Stomach smooth muscle (tissue), 2 donors: Measurements from ENCODE around the gene SLC9A4.

Experiments
- H3K27ac ChIP-seq: one replicate; pipeline ENCODE4 v1.7.0; 2013; ENCODE audit warnings: mild to moderate bottlenecking, low read length, inconsistent platforms
- H3K27me3 ChIP-seq, 2 donors: one replicate each; pipeline ENCODE4 v1.7.0; 2013; ENCODE audit warnings: low read length in 2 of 2; ENCODE audit not compliant: insufficient read depth in 2 of 2, control insufficient read depth in 1 of 2
- H3K36me3 ChIP-seq, 2 donors: one replicate each; pipeline ENCODE4 v1.7.0; 2013; ENCODE audit warnings: low read length in 2 of 2; ENCODE audit not compliant: control insufficient read depth in 2 of 2, insufficient read depth in 2 of 2
- H3K4me1 ChIP-seq: one replicate; pipeline ENCODE4 v1.7.0; 2013; ENCODE audit warnings: low read length; ENCODE audit not compliant: control insufficient read depth, insufficient read depth
- H3K4me3 ChIP-seq, 2 donors: one replicate each; pipeline ENCODE4 v1.7.0; 2013; ENCODE audit warnings: low read length in 2 of 2
- H3K9ac ChIP-seq, 2 donors: one replicate each; pipeline ENCODE4 v1.7.0; 2013; ENCODE audit warnings: low read length in 2 of 2, mild to moderate bottlenecking in 1 of 2
- H3K9me3 ChIP-seq, 2 donors: one replicate each; pipeline ENCODE4 v1.7.0; 2013; ENCODE audit warnings: low read length in 2 of 2; ENCODE audit not compliant: control insufficient read depth in 2 of 2
- donor health status: healthy.
- donor health status: Pancreatic carcinoma.

SLC9A4 gene

DNA sequence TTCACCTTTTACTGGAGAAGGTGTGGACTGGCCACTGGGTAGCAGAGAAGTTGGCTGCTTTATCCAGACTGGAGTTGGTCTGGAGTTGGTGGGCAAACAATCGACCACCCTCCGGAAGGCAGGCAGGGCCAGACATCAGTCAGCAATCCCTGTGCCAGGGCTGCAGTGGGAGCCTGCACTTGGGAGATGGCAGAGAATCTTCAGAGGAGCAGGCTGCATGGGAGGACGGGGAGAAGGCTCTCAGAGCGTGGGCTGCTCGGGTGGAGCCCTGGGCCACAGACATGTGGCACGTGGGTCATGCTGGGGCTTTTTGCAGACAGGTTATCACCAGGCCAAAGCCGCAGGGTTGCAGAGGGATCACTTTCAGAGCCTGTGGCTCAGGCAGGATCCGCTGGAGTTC lies 29.6 kb downstream of the SLC9A4 start:
- H3K4me3 ChIP-seq, result no peak overlapping the region
- H3K9ac ChIP-seq, result no peak overlapping the region
- no peaks in the 10 kb centered on the region for H3K27me3 ChIP-seq
- no peaks in the 10 kb centered on the region for H3K36me3 ChIP-seq
- peaks cover 0 to 2% of the 10 kb centered on the region in 2 donors for H3K9me3 ChIP-seq
- H3K27ac ChIP-seq, result no peak overlapping the region
- no peaks in the 10 kb centered on the region for H3K4me1 ChIP-seq

DNA sequence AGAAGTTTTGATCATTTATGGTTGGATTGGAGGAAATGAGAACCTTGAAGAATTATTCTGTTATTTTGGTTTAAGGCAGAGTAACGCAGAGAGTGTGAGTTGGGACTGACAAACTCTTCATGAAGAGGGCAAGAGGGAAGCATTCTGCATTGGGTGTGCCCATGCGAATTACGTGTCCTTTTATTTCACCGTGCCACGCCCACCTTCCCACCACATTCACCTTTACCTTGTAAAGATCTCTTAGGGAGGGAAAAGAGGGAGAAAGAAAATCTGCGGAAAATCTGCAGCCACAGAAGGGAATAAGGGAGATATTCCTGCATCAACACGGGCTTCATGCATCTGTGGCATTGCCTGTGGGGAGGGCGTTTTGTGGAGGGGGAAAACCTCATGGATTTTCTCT lies 31.8 kb downstream of the SLC9A4 start:
- Histone ChIP-seq H3K27me3 (no peaks in the 10 kb centered on the region), H3K36me3 (no peaks in the 10 kb centered on the region), H3K9me3 (peaks cover 0 to 2% of the 10 kb centered on the region in 2 donors), H3K4me1 (no peaks in the 10 kb centered on the region), H3K9ac (no peak overlapping the region), H3K4me3 (no peak overlapping the region), H3K27ac (no peak overlapping the region)

DNA sequence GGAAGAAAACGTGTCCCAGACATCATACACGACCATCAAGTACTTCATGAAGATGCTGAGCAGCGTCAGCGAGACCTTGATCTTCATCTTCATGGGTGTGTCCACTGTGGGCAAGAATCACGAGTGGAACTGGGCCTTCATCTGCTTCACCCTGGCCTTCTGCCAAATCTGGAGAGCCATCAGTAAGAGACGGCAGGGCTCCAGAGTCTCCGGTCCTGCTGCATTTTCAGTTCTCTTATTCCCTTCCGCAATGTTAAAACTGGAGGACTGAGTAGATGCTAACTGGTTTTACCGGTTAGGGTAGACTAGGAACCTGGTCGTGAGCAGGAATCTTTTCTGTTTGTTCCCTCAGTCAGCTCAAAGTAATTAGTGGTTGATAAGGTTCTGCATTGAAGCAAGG lies 32.3 kb downstream of the SLC9A4 start:
- Histone ChIP-seq H3K27me3 (no peaks in the 10 kb centered on the region), H3K9ac (no peak overlapping the region), H3K4me1 (no peaks in the 10 kb centered on the region), H3K9me3 (peaks cover 0 to 2% of the 10 kb centered on the region in 2 donors), H3K27ac (no peak overlapping the region), H3K36me3 (no peaks in the 10 kb centered on the region), H3K4me3 (no peak overlapping the region)

DNA sequence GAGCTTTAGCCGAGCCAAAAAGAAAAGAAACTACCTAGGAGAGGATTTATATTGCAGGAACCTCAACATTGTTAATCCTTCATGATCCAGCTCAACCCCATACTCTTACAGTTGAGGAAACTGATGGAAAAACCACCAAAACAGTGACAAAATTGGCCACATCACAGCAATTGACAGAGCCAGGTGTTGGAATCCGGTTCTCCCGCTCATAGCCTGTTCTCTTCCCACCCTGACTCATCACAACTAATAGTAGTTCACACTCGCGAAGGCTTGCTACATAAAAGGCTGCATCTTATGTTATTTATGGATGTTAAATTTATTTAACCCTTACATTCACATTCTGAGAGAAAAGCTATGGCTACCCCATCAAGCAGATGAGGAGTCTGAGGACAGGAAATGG lies 33.7 kb downstream of the SLC9A4 start:
- Histone ChIP-seq H3K36me3 (no peaks in the 10 kb centered on the region), H3K9ac (no peak overlapping the region), H3K27ac (no peak overlapping the region), H3K27me3 (no peaks in the 10 kb centered on the region), H3K4me3 (no peak overlapping the region), H3K4me1 (no peaks in the 10 kb centered on the region), H3K9me3 (peaks cover 0 to 2% of the 10 kb centered on the region in 2 donors)

DNA sequence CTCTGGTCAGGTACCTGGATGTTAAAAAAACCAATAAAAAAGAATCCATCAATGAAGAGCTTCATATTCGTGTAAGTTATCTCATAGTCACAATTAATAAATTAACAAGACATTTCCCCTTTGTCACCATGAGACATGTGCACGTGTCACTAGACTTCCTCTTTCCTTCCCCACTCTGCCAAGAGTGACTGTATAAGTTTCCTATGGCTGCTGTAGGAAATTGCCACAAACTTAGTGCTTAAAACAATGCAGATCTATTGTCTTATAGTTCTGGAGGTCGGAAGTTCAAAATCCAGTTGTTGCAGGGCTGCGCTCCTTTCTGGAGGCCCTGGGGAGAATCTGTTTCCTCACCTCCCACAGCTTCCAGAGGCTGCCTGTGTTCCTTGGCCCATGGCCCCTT lies 35.8 kb downstream of the SLC9A4 start:
- no peaks in the 10 kb centered on the region for H3K4me1 ChIP-seq
- H3K27ac ChIP-seq, result no peak overlapping the region
- peaks cover 0 to 2% of the 10 kb centered on the region in 2 donors for H3K9me3 ChIP-seq

DNA sequence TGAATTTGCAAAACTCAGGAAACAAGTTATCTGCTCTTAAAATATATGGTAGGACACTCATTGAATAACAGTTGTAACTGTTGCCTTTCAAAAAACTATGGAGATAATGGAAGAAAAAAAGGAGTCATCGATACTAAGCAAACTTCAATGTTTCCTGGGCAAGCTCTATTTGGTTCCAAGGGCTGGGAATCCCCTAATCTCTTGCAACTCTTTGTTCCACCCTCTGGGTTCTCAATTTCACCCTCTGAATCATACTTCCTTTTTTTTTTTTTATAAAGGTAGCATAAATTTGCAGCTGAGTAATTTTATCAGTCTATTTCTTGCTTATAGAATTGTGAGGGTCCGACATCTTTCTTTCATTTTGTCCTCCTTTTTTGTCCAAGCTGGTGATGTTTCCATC lies 36.7 kb downstream of the SLC9A4 start:
- Histone ChIP-seq H3K27ac (no peak overlapping the region), H3K9me3 (peaks cover 0 to 2% of the 10 kb centered on the region in 2 donors), H3K9ac (no peak overlapping the region)

More for the DNA sequence above, 35.8 kb downstream of the SLC9A4 start:
- no peaks in the 10 kb centered on the region for H3K27me3 ChIP-seq
- no peak overlapping the region for H3K9ac ChIP-seq
- H3K36me3 ChIP-seq, result no peaks in the 10 kb centered on the region
- H3K4me3 ChIP-seq, result no peak overlapping the region

DNA sequence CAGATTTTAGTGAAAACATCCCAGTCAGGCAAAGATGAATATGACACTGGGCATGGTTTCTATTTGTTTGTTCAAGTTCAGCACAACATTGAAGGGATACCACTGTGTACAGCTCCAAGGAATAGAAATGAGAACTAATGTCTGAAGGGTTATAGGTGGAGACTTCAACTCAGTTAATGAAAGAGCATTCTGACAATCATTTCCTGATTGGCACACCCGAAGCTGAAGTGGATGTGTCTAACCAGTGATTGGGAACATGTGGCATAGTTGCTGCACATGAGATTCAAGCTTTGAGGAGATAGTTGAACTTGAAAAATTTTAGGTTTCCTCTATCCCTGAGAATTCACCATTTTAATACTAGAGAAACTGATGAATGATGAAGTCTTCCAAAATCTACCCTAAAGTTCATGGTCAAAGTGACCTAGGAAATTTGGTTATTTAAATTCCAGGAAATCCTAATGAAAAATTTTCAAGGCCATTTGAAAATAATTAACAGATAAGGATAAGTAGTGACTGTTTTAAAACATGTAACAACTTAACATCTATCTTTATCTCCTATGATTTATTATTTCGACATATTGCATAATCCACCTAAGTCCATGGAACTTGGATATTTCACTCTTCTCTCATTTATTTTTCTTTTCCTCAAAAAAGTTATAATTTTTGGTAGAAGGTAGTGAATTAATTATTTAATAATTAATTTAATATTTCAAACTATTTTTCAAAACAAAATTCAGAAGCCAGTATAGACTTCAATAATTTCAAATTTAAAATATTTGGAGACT lies 38.0 kb downstream of the SLC9A4 start:
- no peaks in the 10 kb centered on the region for H3K4me1 ChIP-seq
- H3K27me3 ChIP-seq, result no peaks in the 10 kb centered on the region
- H3K9me3 ChIP-seq, result peaks cover 0 to 2% of the 10 kb centered on the region in 2 donors
- no peak overlapping the region for H3K4me3 ChIP-seq
- no peak overlapping the region for H3K27ac ChIP-seq
- H3K9ac ChIP-seq, result no peak overlapping the region
- no peaks in the 10 kb centered on the region for H3K36me3 ChIP-seq

More for the DNA sequence above, 36.7 kb downstream of the SLC9A4 start:
- Histone ChIP-seq H3K27me3 (no peaks in the 10 kb centered on the region), H3K4me3 (no peak overlapping the region), H3K4me1 (no peaks in the 10 kb centered on the region), H3K36me3 (no peaks in the 10 kb centered on the region)

DNA sequence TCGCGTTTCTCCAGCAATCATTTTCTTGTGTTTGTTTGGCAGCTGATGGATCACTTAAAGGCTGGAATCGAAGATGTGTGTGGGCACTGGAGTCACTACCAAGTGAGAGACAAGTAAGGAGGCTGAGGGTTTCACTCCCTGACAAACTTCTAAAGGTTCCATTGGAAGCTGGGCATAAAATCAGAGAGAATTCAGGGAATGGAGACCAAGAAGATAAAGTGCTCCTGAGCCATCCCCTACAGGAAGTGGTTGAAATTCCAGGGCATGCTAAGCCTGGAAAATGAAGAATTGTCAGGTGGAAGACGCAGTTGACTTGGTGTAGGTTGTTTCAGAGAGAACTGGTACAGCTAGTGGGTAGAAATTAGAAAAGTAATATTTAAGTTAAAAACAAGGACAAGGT lies 39.1 kb downstream of the SLC9A4 start:
- Histone ChIP-seq H3K27ac (no peak overlapping the region), H3K9ac (no peak overlapping the region), H3K36me3 (no peaks in the 10 kb centered on the region), H3K4me3 (no peak overlapping the region), H3K4me1 (no peaks in the 10 kb centered on the region), H3K27me3 (no peaks in the 10 kb centered on the region), H3K9me3 (peaks cover 0 to 1% of the 10 kb centered on the region in 2 donors)

DNA sequence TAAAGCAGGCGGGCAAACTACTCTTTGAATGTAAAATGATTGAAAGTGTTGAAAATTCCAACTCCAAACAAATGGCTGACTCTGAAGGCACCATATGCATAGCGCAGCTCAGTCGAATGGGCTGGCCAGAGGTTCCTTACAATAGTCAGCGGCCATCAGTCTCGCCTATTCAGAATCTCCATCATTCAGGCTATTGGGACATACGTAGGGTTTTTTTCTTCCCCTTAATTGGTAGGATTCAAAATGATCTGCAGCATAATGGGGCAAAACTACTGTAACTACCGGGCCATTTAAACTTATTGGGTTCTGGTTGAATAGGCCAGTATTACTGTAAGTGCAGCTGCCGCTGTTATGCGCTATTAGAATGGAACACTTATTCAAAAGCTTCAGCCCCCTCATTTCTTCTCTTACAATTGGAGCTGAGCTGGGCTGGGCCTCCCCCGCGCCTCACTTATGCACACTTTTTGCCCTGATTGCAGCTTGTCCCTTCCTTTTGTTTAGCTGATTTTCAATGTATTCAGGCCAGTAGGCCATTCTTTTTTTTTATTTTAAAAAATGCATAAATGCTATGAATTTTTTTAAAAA lies 40.4 kb downstream of the SLC9A4 start:
- H3K4me3 ChIP-seq, result no peak overlapping the region
- H3K36me3 ChIP-seq, result no peaks in the 10 kb centered on the region
- no peaks in the 10 kb centered on the region for H3K9me3 ChIP-seq
- no peaks in the 10 kb centered on the region for H3K27me3 ChIP-seq
- no peak overlapping the region for H3K9ac ChIP-seq
- no peak overlapping the region for H3K27ac ChIP-seq
- no peaks in the 10 kb centered on the region for H3K4me1 ChIP-seq

DNA sequence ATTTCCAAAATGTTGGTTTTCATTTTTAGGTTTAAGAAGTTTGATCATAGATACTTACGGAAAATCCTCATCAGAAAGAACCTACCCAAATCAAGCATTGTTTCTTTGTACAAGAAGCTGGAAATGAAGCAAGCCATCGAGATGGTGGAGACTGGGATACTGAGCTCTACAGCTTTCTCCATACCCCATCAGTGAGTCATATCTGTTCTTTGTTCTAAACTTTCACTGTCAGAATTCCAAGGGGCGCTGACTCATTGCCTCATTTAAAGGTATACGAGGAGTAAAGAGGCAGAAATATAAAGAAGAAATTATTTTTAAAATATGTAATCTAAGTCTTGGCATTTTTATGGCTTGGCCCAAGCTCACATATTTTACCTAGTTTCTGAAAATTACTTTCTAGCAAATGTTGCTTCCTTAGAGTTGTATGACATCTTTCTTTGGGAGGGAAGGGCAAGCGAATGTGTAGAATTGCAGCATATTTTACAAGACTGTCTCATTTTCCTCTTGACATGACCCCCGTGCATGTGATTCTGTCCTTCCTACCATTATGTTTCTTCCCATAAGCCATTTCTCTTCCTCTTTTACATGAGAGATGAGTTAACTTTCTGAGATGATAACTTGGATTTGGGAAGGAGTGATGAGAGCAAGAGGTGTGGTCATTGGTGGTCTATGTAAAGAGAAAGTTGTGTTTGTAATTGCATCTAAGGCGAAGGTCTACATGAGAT lies 41.2 kb downstream of the SLC9A4 start:
- Histone ChIP-seq H3K4me3 (no peak overlapping the region), H3K9me3 (no peaks in the 10 kb centered on the region), H3K4me1 (no peaks in the 10 kb centered on the region), H3K36me3 (no peaks in the 10 kb centered on the region), H3K27ac (no peak overlapping the region), H3K27me3 (no peaks in the 10 kb centered on the region), H3K9ac (no peak overlapping the region)
